NAMALWA (cell line): ENCODE data around the gene TYRP1.

ENCODE experiments used
- DNase-seq: peaks from one replicate; pipeline ENCODE4 v3.0.0-alpha.2; 2015; ENCODE audit warnings: low spot score

TYRP1 gene

DNA sequence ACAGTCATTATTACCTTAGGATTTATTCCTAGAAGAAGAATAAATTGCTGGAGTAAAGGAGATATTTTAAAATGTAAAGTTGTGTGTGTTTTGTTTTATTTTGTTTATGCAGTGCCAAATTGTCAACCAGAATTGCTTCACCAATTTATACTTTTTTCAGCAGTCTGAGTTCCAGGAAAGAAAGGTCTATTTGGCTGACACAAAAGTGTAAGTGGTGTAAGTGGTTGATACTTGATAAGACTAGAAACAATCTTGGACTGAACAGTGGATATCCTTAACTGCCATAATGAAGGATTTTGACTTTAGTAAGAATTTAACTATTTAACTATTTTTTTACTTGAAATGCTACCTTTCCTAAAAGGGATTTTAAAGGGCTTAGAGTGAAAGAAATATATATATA, 37.7 kb downstream of the TYRP1 start:
- no peak for DNase-seq

DNA sequence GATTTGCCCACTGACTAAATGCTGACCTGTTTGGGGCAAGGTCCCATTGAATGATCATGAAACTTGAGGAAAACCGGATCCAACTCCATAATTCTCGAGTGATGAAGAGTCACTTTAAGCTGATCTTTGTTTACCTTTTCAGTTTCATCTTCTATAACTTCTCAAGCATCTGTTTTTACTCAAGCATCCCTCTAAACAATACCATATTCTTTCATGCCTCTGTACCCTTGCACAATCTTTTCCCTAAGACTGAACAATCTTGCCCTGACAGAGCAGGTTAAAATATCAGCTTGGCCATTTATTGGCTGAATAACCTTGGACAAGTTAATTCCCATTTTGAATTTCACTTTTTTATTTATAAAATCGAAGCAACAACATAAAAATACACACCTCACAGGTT, 39.8 kb downstream of the TYRP1 start:
- DNase-seq: no peak

GRCh38 chr9:12735665-12736064, 42.5 kb downstream of the TYRP1 start:
- no peak for DNase-seq

DNA sequence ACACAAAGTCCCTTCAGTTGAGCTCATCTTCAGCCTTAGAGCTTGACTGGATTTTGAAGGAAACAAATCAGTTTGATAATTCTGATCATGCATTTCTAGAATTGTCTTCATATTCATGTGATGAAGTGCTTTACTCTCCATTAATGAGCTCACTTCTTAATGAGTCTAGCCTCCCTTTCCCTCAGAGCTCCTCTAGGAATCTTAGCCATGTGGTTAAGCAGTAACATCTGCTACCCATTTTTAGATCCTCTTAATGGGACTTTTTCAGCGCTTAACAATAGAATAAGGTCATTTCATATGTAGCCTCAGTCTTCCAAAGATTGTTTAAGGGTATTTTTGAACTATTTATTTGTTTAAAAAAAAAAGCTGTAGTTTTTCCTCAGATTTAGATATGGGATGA, 44.7 kb downstream of the TYRP1 start:
- DNase-seq: no peak

GRCh38 chr9:12739014-12739652, 45.9 kb downstream of the TYRP1 start:
- DNase-seq: no peak

GRCh38 chr9:12740845-12741244, 47.7 kb downstream of the TYRP1 start:
- DNase-seq: no peak

DNA sequence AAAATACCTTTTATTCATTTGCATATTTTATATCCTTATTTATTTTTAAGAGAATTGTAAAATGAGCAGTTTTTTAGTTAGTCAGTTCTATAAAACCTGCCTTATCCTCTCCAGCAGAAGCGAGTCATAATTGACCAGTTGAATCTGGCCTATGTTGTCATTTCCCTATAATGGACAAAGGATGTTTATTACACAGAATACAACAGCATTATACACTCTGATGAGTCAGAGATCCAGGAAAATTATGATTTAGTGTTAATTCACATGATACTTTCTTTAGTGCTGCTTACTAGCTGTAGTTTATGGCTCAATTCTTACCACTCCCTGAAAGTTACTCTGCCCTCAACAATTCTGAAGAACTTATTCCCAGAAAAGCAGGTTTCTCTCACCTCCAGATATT, 54.8 kb downstream of the TYRP1 start:
- DNase-seq: no peak

- no peak for DNase-seq
Measured at GRCh38 chr9:12748954-12749353, 55.8 kb downstream of the TYRP1 start.

DNA sequence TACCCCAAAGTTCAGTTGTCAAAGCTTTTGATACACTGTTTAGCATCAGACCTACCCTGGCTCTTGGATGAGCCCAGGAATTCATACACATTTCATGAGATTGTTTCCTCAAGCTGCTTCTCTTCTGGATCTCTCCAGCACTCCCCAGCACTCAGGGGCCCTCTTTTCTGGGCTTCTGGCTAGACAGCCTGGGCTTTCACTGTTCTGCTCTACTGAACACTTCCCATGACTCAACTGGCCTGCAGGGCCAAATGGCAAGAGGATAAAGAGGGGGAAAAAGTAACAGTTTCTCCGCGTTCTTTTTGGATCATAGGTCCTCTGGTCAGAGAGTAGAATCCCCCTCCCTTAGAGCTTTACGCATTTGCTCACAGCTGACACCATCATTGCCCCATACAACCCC, 60.7 kb downstream of the TYRP1 start:
- DNase-seq: no peak

GRCh38 chr9:12759761-12760160, 66.6 kb downstream of the TYRP1 start:
- no peak for DNase-seq
